GDM1 (cell line): ENCODE measurements around the gene POF1B.
A peak's percentile ranks its signal among the peaks of the same experiment; 100 is the strongest.
"Not testable (repeated sequence)": the region's sequence is repeated elsewhere in the genome, so short reads cannot be mapped to it uniquely, and the experiment has no call there.

ENCODE experiments used
- DNase-seq: peaks from one replicate; lab custom pipeline; 2025; lab: John Stamatoyannopoulos, UW

The POF1B gene, protein sequence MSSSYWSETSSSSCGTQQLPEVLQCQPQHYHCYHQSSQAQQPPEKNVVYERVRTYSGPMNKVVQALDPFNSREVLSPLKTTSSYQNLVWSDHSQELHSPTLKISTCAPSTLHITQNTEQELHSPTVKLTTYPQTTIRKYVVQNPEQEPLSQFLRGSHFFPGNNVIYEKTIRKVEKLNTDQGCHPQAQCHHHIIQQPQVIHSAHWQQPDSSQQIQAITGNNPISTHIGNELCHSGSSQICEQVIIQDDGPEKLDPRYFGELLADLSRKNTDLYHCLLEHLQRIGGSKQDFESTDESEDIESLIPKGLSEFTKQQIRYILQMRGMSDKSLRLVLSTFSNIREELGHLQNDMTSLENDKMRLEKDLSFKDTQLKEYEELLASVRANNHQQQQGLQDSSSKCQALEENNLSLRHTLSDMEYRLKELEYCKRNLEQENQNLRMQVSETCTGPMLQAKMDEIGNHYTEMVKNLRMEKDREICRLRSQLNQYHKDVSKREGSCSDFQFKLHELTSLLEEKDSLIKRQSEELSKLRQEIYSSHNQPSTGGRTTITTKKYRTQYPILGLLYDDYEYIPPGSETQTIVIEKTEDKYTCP

DNA sequence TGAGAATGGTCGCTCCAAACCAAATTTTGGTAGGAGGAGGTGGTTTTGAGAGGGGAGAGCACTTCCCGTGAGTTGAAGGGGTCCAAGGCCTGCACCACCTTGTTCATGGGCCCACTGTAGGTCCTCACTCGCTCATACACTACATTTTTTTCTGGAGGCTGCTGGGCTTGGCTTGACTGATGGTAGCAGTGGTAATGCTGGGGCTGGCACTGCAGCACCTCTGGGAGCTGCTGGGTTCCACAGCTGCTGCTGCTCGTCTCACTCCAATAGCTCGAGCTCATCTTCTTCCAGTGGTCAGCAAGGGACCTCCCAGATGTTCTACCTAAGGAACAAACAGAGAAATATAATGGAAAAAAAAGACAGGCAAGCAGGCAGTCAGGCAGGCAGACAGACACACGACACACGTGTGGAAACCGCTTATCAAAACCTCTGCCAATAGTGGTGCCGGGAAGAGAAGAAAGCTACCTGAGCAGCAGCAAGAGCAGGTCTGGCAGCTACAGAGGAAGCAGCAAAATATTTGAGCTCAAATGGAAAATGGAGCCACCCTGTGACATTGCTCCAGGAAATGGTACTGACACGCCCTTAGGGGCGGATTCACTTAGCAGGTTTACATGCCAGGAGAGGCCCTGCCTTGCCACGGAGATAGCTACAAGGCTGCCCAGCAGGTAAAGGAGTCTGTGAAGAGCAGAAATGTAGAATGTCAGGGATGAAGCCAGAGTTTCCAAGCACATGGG, at the start of gene POF1B:
POF1B (minus strand) TSS at position 492 of the 734 bp plus-strand sequence; CDS start at position 281, 211 bp downstream.
- DNase-seq, result no peak

DNA sequence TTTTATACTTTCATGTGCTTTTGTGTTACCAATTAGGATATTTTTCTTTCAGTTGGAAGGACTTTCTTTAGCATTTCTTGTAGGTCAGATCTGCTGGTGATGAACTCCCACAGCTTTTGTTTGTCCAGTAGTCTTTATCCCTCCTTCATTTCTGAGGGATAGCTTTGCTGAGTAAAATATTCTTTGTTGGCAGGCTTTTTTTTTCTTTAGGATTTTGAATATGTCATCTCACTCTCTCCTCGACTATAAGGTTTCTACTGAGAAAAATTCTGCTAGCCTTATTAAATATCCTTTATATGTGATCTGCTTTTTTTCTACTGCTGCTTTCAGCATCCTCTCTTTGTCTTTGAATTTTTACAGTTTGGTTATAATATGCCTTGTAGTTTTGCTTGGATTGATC, 49.6 kb upstream of the POF1B start:
- no peak for DNase-seq

DNA sequence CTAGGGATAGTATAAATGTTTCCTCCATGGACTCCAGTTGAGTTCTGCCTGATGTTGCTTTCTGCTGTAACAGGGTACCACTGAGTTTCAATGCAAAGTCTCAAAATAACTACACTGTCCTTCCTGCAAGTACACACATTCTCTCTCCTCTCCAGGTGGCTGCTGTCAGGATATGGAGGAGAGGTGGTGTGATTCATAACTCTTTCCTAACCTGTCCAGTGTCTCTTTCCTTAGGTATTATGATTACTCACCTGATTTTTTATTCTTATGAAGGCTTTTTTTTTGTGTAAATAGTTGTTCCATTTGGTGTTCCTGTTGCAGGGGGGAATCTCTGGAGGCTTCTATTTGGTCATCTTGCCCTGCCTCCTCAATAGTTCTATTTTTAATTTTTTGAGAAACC, 39.8 kb upstream of the POF1B start:
- DNase-seq, result no peak

DNA sequence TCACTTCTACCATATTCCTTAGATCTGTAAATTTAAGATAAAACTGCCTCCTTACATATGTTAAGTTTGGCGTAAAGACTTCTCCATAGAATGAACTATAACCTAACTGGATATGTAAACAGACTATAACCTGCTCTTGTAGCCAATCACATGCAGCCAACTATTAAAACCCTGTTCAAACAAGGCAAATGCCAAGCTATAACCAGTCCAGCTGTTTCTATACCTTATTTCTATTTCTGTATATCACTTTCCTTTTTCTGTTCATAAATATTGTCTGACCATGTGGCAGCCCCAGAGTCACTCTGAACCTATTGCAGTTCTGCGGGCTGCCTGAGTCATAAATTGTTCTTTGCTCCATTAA, 12.4 kb upstream of the POF1B start:
- DNase-seq, result no peak

DNA sequence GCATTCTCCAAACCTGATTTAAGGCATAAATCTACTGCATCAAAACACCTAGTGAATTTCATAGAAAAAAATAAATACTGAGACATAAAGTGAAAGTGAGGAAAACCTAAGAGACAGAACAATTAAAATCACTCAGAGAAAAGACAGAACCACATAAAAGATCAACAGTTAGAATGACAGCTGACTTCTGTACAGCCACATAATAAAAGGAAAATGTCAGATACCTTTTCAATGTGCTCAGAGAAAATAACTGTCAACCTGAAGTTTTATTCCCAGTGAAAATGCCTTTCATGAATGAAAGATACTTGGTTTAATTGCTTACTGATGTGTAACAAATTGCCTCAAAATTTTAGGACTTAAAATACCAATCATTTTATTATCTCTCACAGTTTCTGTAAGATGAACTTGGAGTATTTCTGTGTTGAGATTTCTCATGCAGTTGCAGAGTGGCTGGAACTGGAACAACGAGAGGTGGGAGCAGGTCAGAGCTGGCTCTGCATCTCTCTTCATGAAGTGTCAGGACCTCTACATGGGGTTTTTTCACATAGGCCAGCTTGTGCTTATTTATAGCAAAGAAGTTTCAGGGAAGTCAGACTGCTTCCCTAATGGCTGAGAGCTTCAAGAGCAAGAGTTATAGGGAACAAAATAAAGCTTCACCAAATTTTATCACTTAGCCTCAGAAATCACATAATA, 11.9 kb upstream of the POF1B start:
- DNase-seq, result no peak

DNA sequence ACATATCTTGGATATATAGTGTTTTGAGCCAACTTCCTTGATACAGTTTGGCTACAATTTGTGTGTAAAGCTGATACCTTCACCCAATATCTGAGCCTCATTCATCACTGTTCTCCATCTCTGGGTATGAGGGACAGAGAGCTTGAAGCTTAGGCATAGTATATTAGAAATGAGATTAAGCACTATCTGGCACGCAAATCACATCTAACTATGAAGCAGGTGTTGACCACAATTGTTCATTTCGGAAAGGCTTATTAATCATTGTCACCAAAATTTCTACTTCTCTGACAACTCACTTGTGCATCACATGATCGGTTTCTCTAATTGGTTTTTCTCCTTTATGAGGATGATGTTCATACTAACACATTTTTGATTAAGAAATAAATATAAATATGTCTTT, 2.1 kb upstream of the POF1B start:
- no peak for DNase-seq

DNA sequence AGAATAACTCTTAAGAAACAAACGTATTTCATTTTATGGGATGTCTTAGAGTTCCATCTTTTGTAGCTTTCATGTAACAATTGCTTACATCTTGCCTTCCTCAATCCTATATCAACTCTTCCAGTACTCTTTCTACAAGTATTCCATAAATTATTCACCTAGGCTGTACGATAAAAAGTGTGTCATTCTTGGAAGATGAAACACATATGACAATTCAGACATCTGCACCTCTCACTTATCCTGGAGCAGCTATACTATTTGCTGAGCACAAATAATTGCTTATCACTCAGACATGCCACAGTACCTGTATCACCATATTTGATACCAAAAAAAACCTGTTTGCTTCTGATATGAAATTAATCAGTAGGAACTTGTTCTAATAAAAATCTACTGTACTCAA, 1.0 kb downstream of the POF1B start:
- no peak for DNase-seq

DNA sequence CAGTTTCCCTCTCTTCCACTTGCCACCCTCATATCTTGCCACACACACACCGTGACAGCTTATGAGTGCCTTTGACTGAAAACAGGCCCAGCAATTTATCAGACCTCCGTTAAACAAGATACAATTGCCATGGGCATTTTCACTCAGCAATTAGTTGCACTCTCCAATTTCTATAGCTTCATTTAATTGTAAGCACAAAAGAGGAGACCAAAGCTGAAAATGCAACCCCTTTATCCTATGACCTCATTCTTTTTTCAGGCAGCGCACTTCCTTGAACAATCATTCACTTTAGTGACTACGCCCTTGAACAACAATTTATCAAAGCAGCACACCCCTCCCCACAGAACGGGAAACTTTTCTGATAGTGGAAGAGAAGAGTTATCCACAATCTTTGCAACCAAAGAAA, 4.1 kb downstream of the POF1B start:
- no peak for DNase-seq

DNA sequence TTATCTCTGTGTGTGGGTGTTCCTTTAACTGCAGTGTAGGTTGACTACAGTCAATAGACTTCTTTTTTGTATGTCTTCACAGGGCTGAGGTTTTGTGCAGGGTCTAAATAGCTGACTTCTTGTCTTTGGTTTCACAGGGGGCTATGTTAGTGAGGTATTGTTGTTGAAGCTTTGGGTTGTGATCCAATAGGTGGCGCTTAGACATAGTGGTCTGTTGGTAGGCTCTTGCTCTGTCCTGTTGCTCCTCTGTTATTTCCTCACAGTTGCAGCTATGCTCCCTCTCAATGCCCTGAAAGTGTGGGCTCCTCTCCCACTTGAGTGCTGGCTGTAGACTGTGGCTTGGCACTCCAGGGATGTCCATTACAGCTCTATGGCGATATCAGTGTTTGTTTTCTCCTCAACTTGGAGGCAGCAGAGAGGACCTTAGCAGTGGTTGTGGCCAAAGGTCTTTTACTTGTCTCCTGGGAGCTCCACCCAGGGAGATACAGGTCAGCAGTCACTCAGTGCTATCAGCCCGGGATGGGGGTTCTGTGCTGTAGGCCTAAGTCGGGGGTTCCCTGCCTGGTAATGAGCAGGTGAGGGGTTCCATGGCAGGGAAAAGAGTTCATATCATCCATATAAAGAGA, 14.0 kb downstream of the POF1B start:
- no peak for DNase-seq

DNA sequence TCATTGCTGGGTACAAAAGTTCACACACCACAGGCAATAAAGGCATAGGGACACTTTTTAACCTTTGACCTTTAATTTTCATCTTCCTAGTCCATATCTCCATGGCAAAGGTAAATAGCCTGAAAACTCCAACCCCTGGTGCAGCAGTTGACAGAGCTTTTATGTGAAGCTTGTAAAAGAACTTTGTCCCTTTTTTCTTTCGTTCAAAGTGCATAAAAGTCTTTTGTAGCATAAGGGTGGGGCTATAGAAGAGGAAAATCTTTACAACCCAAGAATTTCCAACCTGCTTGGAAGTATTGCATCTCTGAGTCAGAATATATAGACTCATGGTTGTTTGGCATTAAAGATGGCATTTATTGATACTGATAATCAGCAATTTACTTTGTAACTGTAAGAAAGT, 20.4 kb downstream of the POF1B start:
- DNase-seq, result no peak

DNA sequence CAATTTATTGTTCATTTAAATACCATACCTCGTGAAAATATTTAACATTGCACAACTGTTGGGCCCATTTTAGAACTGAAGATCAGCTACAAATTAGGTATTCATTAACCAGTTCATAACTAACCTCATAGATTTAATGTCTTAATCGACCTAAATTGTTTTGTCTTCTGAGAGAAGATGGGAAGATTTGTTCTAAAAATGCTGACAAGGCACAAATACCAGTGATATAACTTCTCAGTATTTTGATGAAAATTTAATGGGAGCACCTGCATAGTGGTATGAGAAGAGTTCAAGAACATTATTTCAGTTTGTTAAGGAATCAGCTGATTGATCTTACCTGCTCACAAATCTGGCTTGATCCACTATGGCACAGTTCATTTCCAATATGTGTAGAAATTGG, 33.9 kb downstream of the POF1B start:
- DNase-seq, result no peak

DNA sequence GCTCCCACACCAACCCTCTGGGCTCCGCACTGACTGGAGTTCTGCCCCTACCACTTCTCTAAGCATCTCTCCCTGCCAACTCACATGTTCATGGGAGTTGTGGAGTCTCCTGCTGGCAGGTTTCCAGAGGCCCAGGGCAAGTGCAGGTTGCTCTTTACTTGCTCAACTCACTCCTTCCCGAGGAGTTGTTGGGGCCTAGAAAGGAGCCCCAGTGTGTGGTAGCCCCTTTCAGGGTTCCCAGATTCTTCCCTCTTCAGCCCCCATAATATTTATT, 52.5 kb downstream of the POF1B start:
- no peak for DNase-seq

DNA sequence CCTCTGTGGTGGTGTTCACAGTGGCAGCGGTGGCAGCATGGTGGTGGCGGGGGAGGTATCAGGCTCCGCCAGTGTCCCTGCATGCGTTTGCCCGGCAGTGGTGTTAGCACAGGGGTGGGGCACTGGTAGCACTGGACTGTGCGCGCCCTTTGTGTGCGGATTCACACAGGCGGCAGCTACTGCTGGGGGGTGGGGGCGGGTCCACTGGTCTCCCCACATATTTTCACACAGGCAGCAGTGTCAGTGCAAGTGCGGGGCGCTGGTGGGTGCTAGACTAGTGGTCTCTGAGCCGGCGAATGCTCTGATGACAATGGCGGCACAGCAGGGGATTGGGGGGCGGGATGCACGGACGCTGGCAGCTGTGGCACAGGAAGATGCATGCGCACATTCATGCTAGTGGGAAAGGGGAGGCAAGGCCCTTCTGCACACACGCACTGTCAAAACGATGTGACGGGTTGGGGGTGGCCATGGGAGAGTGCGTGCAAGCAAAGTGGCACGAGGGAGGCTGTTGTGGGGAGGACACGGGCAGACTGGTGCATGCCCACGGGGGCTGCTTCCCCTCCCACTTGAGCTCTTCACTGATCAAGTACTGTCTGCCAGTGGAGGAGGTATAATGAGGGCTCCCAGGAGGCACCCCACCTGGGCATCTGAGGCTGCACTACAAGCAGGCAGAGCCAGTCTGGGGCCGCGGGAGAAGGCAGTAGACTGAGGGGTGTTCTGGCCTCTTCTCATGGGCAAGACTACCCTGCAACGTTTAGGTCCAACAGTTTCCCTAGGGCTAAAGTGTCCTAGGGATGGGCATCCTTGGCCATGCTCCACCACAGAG, 53.0 kb downstream of the POF1B start:
- no peak for DNase-seq

DNA sequence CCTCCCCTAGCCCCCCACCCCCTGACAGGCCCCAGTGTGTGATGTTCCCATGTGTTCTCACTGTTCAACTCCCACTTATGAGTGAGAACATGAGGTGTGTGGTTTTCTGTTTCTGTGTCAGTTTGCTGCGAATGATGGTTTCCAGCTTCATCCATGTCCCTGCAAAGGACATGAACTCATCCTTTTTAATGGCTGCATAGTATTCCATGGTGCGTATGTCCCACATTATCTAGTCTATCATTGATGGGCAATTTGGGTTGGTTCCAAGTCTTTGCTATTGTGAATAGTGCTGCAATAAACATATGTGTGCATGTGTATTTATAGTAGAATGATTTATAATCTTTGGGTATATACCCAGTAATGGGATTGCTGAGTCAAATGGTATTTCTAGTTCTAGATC, 68.1 kb downstream of the POF1B start:
- DNase-seq, result not testable (repeated sequence)

DNA sequence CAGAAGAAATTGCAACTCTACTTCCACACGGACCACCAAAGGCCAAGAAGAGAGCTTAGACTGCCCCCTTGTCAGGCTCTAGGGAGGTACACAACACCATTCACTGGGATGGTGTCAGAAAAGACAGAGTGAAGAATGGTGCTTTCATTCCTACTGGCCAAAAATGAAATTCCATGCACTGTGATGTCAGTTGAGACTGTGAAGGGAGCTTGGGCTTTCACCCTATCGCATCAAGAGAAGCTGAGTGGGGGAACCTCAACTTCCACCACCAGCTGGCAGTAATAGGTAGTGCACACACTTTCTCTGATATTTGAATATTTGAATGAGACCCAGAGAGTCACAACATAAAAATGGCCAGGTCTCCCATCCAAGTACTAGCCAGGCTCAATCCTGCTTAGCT, 69.7 kb downstream of the POF1B start:
- DNase-seq, result no peak

DNA sequence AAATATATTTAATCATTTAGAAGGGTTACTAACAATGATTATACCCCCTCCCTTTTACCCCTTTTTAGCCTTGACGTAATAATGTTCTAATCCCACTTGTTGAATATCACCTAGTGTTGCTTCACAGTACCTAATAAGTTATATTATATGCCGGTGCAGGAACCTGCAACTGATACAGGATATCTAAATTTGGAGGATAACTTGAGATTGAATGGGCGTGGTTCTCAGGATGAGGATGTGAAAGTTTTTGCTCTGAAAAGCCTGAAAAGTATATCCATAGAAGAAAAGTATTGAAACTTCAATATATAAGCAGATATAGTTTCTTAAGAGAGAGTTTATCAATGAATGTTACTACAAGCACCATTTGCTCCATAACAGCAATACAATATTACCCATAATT, 75.9 kb downstream of the POF1B start:
- no peak for DNase-seq

DNA sequence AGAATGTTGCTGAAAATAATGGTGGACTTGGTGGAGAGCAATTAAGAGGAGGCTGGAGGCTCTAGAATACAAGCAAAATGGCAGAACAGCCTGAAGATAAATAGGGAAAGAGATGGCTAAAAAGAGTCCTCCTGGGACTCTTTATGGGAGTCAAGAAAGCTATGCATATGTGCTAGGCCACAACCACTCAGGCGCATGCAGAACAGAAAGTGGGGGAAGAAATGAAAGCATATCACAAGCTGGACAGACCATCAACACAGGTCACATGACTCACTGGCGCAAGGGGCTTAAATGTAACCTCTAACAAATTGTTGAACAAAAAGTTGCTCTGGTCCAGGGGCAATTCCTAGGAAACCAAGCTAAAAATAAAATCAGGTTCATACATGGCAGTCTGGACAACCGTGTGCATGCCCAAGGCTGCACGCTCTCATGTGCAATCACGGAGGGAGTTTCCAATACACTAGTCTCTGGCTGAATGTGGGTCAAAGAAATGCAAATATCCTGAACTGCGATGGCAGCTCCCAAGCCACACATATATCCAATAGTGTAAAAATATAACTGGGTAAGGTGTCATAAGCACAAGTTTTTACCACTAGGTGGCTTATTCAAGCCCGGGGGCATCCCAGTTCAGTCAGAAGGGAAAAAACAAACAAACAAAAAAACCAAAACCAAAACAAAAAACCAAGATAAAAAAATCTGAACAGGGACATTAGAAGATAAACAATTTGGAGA, 90.3 kb downstream of the POF1B start:
- DNase-seq, result no peak

DNA sequence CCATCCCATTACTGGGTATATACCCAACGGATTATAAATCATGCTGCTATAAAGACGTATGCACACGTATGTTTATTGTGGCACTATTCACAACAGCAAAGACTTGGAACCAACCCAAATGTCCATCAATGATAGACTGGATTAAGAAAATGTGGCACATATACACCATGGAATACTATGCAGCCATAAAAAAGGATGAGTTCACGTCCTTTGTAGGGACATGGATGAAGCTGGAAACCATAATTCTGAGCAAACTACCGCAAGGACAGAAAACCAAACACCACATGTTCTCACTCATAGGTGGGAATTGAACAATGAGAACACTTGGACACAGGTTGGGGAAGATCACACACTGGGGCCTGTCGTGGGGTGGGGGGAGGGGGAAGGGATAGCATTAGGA, 94.2 kb downstream of the POF1B start:
- DNase-seq, result not testable (repeated sequence)

DNA sequence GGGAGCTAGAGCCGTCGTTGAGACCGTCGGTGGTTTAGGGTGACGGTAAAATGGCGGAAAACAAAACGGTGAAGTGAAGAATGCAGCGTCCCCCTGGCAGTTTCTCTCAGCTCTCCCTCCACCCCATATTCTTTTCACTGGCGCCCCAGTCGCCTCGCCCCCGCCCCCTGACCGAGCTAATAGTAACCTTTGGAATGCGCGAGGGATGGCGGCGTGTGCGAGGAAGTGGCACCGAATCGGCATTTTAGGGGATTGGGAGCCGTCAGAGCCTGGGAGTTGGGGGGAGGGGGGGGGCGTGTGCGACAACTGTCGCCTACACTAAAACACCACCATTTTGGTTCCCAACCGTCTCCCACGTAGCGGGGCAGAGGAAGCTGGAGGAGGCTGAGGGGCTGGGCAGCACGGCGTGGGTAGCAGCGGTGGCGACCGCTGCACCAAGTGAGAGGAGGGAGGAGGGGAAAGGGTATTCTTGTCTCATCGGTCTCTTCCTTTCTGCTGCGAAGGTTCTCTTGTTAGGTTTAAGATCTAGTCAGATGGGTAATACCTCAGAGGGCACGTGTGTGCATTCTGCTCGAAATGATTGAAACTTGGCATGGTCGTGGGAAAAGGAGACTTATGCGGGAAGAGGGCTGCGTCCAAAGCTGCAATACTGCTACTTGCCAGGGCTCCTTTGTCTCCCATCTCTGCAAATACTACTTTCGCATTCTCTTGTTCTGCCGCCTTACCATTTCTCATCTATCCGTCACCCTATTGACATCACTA, 134.8 kb downstream of the POF1B start:
- DNase-seq, result peak; percentile 7
